Activated CD8-positive, alpha-beta memory T cell treated with anti-CD3 and anti-CD28 coated beads for 36 hours (primary cell): ENCODE results near the gene ETFDH. TPM values are rescaled to one million over a fixed set of nuclear protein-coding genes. Genes with fewer than 3 reads are reported as not detected.
"Not testable (repeated sequence)": the region's sequence is repeated elsewhere in the genome, so short reads cannot be mapped to it uniquely, and the experiment has no call there.

Source experiments
- CTCF ChIA-PET: fragments of 350-600 bp; sonication (Branson Sonifier 250); formaldehyde crosslinking; loops from one replicate; lab custom pipeline; 2021; ENCODE audit warnings: antibody characterized with exemption; lab: Charles Lee
- POLR2A ChIA-PET: fragments of 350-600 bp; sonication (Branson Sonifier 250); formaldehyde crosslinking; loops from one replicate; lab custom pipeline; 2021; ENCODE audit warnings: antibody characterized with exemption; lab: Charles Lee
- total RNA-seq, 2 experiments: library from RNA; stranded (reverse); gene quantifications; one replicate each; pipeline ENCODE4 v1.2.3, GENCODE V29; 2021

Gene ETFDH
- total RNA-seq: 10 to 100 TPM; 23.2 to 26.9 TPM

GRCh38 chr4:158671915-158672806, at the start of gene ETFDH:
Gene ETFDH, plus strand, starts transcription at chr4:158672296. Its CDS starts 161 bp downstream, at chr4:158672457.
- CTCF ChIA-PET: interaction anchor here (0.5 kb wide), 1 partner anchor 143 kb away, joined by 3 read pairs; no protein-coding TSS in a partner anchor
- POLR2A ChIA-PET: interaction anchor here (0.5 to 1.0 kb wide), 3 partner anchors 52 to 437 kb away, joined by 5 read pairs; no protein-coding TSS in a partner anchor

GRCh38 chr4:158624889-158625478, 47.1 kb upstream of the ETFDH start:
- CTCF ChIA-PET: interaction anchor here (0.8 kb wide), 1 partner anchor 377 kb away, joined by 3 read pairs; no protein-coding TSS in a partner anchor

GRCh38 chr4:158625544-158625943, 46.6 kb upstream of the ETFDH start:
- CTCF ChIA-PET: interaction anchor here (0.8 kb wide), 1 partner anchor 377 kb away, joined by 3 read pairs; no protein-coding TSS in a partner anchor
- POLR2A ChIA-PET: no interaction called here

More at GRCh38 chr4:158624889-158625478, 47.1 kb upstream of the ETFDH start:
- POLR2A ChIA-PET: no interaction called here

- CTCF ChIA-PET: no interaction called here
- POLR2A ChIA-PET: no interaction called here
These were observed 41.2 kb upstream of the ETFDH start for GRCh38 chr4:158630893-158631292.

- ChIA-PET CTCF (no interaction called here), POLR2A (no interaction called here)
These were observed 35.5 kb upstream of the ETFDH start for GRCh38 chr4:158636619-158637018.

- POLR2A ChIA-PET: no interaction called here
- CTCF ChIA-PET: no interaction called here
These were observed 27.7 kb upstream of the ETFDH start for GRCh38 chr4:158644356-158644755.

- POLR2A ChIA-PET: no interaction called here
- CTCF ChIA-PET: no interaction called here
These were observed 27.3 kb upstream of the ETFDH start for GRCh38 chr4:158644760-158645159.

GRCh38 chr4:158649111-158649680, 22.9 kb upstream of the ETFDH start:
- ChIA-PET CTCF (no interaction called here), POLR2A (no interaction called here)

- ChIA-PET CTCF (no interaction called here), POLR2A (no interaction called here)
These were observed 19.2 kb upstream of the ETFDH start for GRCh38 chr4:158652920-158653319.

- ChIA-PET CTCF (interaction anchor here (1.7 kb wide), 1 partner anchor 17 kb away, joined by 4 read pairs; no protein-coding TSS in a partner anchor), POLR2A (interaction anchor here (0.6 kb wide), 1 partner anchor 21 kb away, joined by 4 read pairs; no protein-coding TSS in a partner anchor)
These were observed 15.7 kb upstream of the ETFDH start for GRCh38 chr4:158656439-158656838.

GRCh38 chr4:158657291-158657690, 14.8 kb upstream of the ETFDH start:
- CTCF ChIA-PET: interaction anchor here (1.7 kb wide), 1 partner anchor 18 kb away, joined by 4 read pairs; no protein-coding TSS in a partner anchor

GRCh38 chr4:158663255-158663654, 8.8 kb upstream of the ETFDH start:
- POLR2A ChIA-PET, CTCF ChIA-PET: not testable (repeated sequence)

More at GRCh38 chr4:158657291-158657690, 14.8 kb upstream of the ETFDH start:
- POLR2A ChIA-PET: no interaction called here

- POLR2A ChIA-PET, CTCF ChIA-PET: not testable (repeated sequence)
These were observed 8.1 kb upstream of the ETFDH start for GRCh38 chr4:158663707-158664625.

- CTCF ChIA-PET: no interaction called here
- POLR2A ChIA-PET: no interaction called here
These were observed 7.3 kb upstream of the ETFDH start for GRCh38 chr4:158664806-158665205.

GRCh38 chr4:158666892-158667291, 5.2 kb upstream of the ETFDH start:
- POLR2A ChIA-PET: no interaction called here
- CTCF ChIA-PET: interaction anchor here (1.2 kb wide), 1 partner anchor 49 kb away, joined by 3 read pairs; no protein-coding TSS in a partner anchor

- ChIA-PET POLR2A (no interaction called here), CTCF (interaction anchor here (1.2 kb wide), 1 partner anchor 48 kb away, joined by 3 read pairs; no protein-coding TSS in a partner anchor)
These were observed 4.4 kb upstream of the ETFDH start for GRCh38 chr4:158667651-158668198.

GRCh38 chr4:158669310-158669709, 2.8 kb upstream of the ETFDH start:
- CTCF ChIA-PET: interaction anchor here (0.6 kb wide), 1 partner anchor 422 kb away, joined by 3 read pairs; no protein-coding TSS in a partner anchor
- POLR2A ChIA-PET: interaction anchor here (0.6 kb wide), 1 partner anchor 99 kb away, joined by 8 read pairs; no protein-coding TSS in a partner anchor
